Measurements from ENCODE around the gene TENT4B. TPM values are rescaled to one million over a fixed set of nuclear protein-coding genes. Genes with fewer than 3 reads are reported as not detected.
"Not testable (repeated sequence)": the region's sequence is repeated elsewhere in the genome, so short reads cannot be mapped to it uniquely, and the experiment has no call there.

Gene TENT4B
- 10 to 100 TPM; 15.7 to 18.0 (median 16.6) TPM for polyA plus RNA-seq (ENCODE audit: insufficient read length in 4 of 4)

- peak; percentile 69 to 82 (median 74) for DNase-seq (ENCODE audit: low read depth in 4 of 4, low spot score in 2 of 4)
Measured at GRCh38 chr16:50152807-50153595, at the start of gene TENT4B. Gene TENT4B (plus strand): TSS chr16:50153306. CDS start chr16:50153622, 316 bp downstream.

- DNase-seq (ENCODE audit: low read depth in 4 of 4, low spot score in 2 of 4), result no peak
Measured at GRCh38 chr16:50103764-50104163, 49.3 kb upstream of the TENT4B start.

GRCh38 chr16:50114357-50115129 is 38.6 kb upstream of the TENT4B start:
- DNase-seq (ENCODE audit: low read depth in 4 of 4, low spot score in 2 of 4), result no peak

GRCh38 chr16:50120711-50121110 is 32.4 kb upstream of the TENT4B start:
- no peak for DNase-seq (ENCODE audit: low read depth in 4 of 4, low spot score in 2 of 4)

GRCh38 chr16:50121278-50121677 is 31.8 kb upstream of the TENT4B start:
- no peak for DNase-seq (ENCODE audit: low read depth in 4 of 4, low spot score in 2 of 4)

GRCh38 chr16:50121721-50122445 is 31.2 kb upstream of the TENT4B start:
- DNase-seq (ENCODE audit: low read depth in 4 of 4, low spot score in 2 of 4), result no peak

GRCh38 chr16:50123417-50123816 is 29.7 kb upstream of the TENT4B start:
- no peak for DNase-seq (ENCODE audit: low read depth in 4 of 4, low spot score in 2 of 4)

GRCh38 chr16:50124769-50125168 is 28.3 kb upstream of the TENT4B start:
- no peak for DNase-seq (ENCODE audit: low read depth in 4 of 4, low spot score in 2 of 4)

- no peak for DNase-seq (ENCODE audit: low read depth in 4 of 4, low spot score in 2 of 4)
Measured at GRCh38 chr16:50126183-50126582, 26.9 kb upstream of the TENT4B start.

- DNase-seq (ENCODE audit: low read depth in 4 of 4, low spot score in 2 of 4), result not testable (repeated sequence)
Measured at GRCh38 chr16:50132571-50132970, 20.5 kb upstream of the TENT4B start.

- DNase-seq (ENCODE audit: low read depth in 4 of 4, low spot score in 2 of 4), result no peak
Measured at GRCh38 chr16:50133214-50133613, 19.9 kb upstream of the TENT4B start.

- no peak for DNase-seq (ENCODE audit: low read depth in 4 of 4, low spot score in 2 of 4)
Measured at GRCh38 chr16:50136399-50136798, 16.7 kb upstream of the TENT4B start.

GRCh38 chr16:50137268-50137667 is 15.8 kb upstream of the TENT4B start:
- DNase-seq (ENCODE audit: low read depth in 4 of 4, low spot score in 2 of 4), result no peak

GRCh38 chr16:50139580-50139979 is 13.5 kb upstream of the TENT4B start:
- no peak for DNase-seq (ENCODE audit: low read depth in 4 of 4, low spot score in 2 of 4)

- no peak for DNase-seq (ENCODE audit: low read depth in 4 of 4, low spot score in 2 of 4)
Measured at GRCh38 chr16:50144211-50144610, 8.9 kb upstream of the TENT4B start.

- DNase-seq (ENCODE audit: low read depth in 4 of 4, low spot score in 2 of 4), result no peak
Measured at GRCh38 chr16:50146479-50147435, 6.3 kb upstream of the TENT4B start.

GRCh38 chr16:50151322-50151721 is 1.8 kb upstream of the TENT4B start:
- no peak for DNase-seq (ENCODE audit: low read depth in 4 of 4, low spot score in 2 of 4)

GRCh38 chr16:50151756-50152155 is 1.4 kb upstream of the TENT4B start:
- no peak for DNase-seq (ENCODE audit: low read depth in 4 of 4, low spot score in 2 of 4)

GRCh38 chr16:50152351-50152806 is 727 bp upstream of the TENT4B start:
- peak in 1 of 4 donors; percentile 31 for DNase-seq (ENCODE audit: low read depth in 4 of 4, low spot score in 2 of 4)

Measured in left renal cortex interstitium (tissue), 4 donors.